Ovary (tissue), 9 donors: Measurements from ENCODE around the gene AGMO. TPM values are rescaled to one million over a fixed set of nuclear protein-coding genes. Genes with fewer than 3 reads are reported as not detected.

ENCODE experiments used
- DNase-seq, 5 donors: peaks; one replicate each; pipeline ENCODE4 v3.0.0-alpha.2; 2019 to 2020
- H3K27ac ChIP-seq, 2 donors: fragments of 200-600 bp; one replicate each; pipeline versions ENCODE4 v1.5.1 to v1.8.0; 2019 to 2022
- H3K27me3 ChIP-seq: fragments of 200-600 bp; one replicate; pipeline ENCODE4 v1.8.0; 2022
- H3K36me3 ChIP-seq: fragments of 200-600 bp; sonication (generic); one replicate; pipeline ENCODE4 v1.5.1; 2019
- H3K4me1 ChIP-seq: one replicate; pipeline ENCODE4 v1.8.1; 2013; ENCODE audit warnings: mild to moderate bottlenecking, moderate library complexity; ENCODE audit not compliant: insufficient read depth
- H3K4me3 ChIP-seq: fragments of 200-600 bp; sonication (generic); one replicate; pipeline ENCODE4 v1.5.1; 2017
- H3K9me3 ChIP-seq, 2 donors: fragments of 200-600 bp in 1 of 2; sonication (generic) in 1 of 2; one replicate each; pipeline versions ENCODE4 v1.5.1 to v1.8.1; 2013 to 2019; ENCODE audit warnings: mild to moderate bottlenecking in 1 of 2, moderate library complexity in 1 of 2
- CTCF ChIP-seq, 3 donors: fragments of 450-650 bp in 2 of 3; fragments of 200-600 bp in 1 of 3; IDR thresholded peaks; one replicate each; pipeline versions ENCODE4 v1.5.1 to v1.8.0; 2016 to 2022; ENCODE audit warnings: antibody characterized with exemption in 3 of 3, mild to moderate bottlenecking in 1 of 3
- EP300 ChIP-seq: sonication (generic); formaldehyde crosslinking; IDR thresholded peaks from one replicate; pipeline ENCODE4 v1.6.1; 2017; ENCODE audit warnings: antibody characterized with exemption
- POLR2A ChIP-seq: fragments of 450-650 bp; IDR thresholded peaks from one replicate; pipeline ENCODE4 v1.6.1; 2017; ENCODE audit warnings: antibody characterized with exemption, mild to moderate bottlenecking, moderate library complexity
- WGBS, 3 donors: extraction: QIAGEN DNeasy Blood & Tissue Kit in 1 of 3; methylation state at CpG; one replicate each; pipeline versions ENCODE4 v1.1.5 to v1.1.7; 2013 to 2017; 5-methylcytosine and 5-hydroxymethylcytosine counted together
- intact Hi-C, 4 donors: fragments of 100-400 bp; cut with DNase I; formaldehyde crosslinking; loops; one replicate each; pipeline versions ENCODE4 v1.11.0 to v1.15.1; 2022 to 2023
- polyA plus RNA-seq, 2 donors: library from polyadenylated mRNA; stranded (reverse); fragments of 200-250 nt in 1 of 2; fragments of 350-450 nt in 1 of 2; fragmentation: Illumina TruSeq in 1 of 2; extraction: RNeasy Lipid Tissue Mini Kit (QIAGEN cat#74804) in 1 of 2; gene quantifications; one replicate each; pipeline ENCODE4 v1.2.3, GENCODE V29; 2013 to 2014
- total RNA-seq, 7 donors: library from RNA; depleted of rRNA in 2 of 7; stranded (reverse); fragments of >200 nt in 2 of 7; fragmentation: NEBNext Ultra II Directional in 3 of 7; extraction: Animal tissue kit (Norgen Biotek cat#: 25700) in 3 of 7; gene quantifications; one replicate each; pipeline versions ENCODE4 v1.1.0 to v1.2.4, GENCODE V29; 2016 to 2023
- donor health status: DM: no; HTN: no; CAD: no; lungs with moderate emphysema.
- donor health status: DM: no; HTN: no; CAD: no.
- donor health status: Bipolar disorder and iron deficiency.
- donor health status: DM: yes; HTN: yes; CAD: no.
- donor health status: DM: no; HTN: no; CAD: no.
- donor health status: DM: yes; HTN: yes; CAD: no.

Gene AGMO
- total and polyA plus RNA-seq, 9 donors, result 0.15 to 0.44 (median 0.33) TPM; not detected in 4

- no peaks in the 10 kb centered on the region for H3K4me1 ChIP-seq
- no peak overlapping the region for H3K27ac ChIP-seq
- H3K9me3 ChIP-seq, result no peaks in the 10 kb centered on the region
- H3K4me3 ChIP-seq, result no peak overlapping the region
- no peak for DNase-seq
- no peaks in the 10 kb centered on the region for H3K36me3 ChIP-seq
- intact Hi-C loops, result no loop called here
- TF ChIP-seq POLR2A, result no peak
- no peak for TF ChIP-seq EP300
- no peak for TF ChIP-seq CTCF (IDR thresholded peaks at IDR 0.05)
- no peaks in the 10 kb centered on the region for H3K27me3 ChIP-seq
- WGBS, 3 donors, result 89 to 100% (median 93%) methylated on average over 1 of the region's 1 CpG
These were observed 21.0 kb upstream of the AGMO start for GRCh38 chr7:15582773-15583172.

- no peak for TF ChIP-seq POLR2A
- TF ChIP-seq CTCF (IDR thresholded peaks at IDR 0.05), result no peak
- TF ChIP-seq EP300, result no peak
- 48 to 51% (median 51%) methylated on average over 3 of the region's 3 CpGs for WGBS, 3 donors
These were observed 19.6 kb upstream of the AGMO start for GRCh38 chr7:15581352-15581951.

GRCh38 chr7:15580604-15581351, 19.0 kb upstream of the AGMO start:
- no peak for DNase-seq
- Histone ChIP-seq H3K27ac (no peak overlapping the region), H3K4me1 (no peaks in the 10 kb centered on the region), H3K27me3 (no peaks in the 10 kb centered on the region), H3K36me3 (no peaks in the 10 kb centered on the region), H3K9me3 (no peaks in the 10 kb centered on the region), H3K4me3 (no peak overlapping the region)
- TF ChIP-seq EP300 (no peak), POLR2A (no peak), CTCF (IDR thresholded peaks at IDR 0.05) (no peak)
- intact Hi-C loops, result no loop called here
- 62 to 80% (median 69%) methylated on average over 3 of the region's 3 CpGs for WGBS, 3 donors

More at GRCh38 chr7:15581352-15581951, 19.6 kb upstream of the AGMO start:
- intact Hi-C loops, result no loop called here
- H3K4me3 ChIP-seq, result no peak overlapping the region
- DNase-seq, result no peak
- H3K27me3 ChIP-seq, result no peaks in the 10 kb centered on the region
- H3K36me3 ChIP-seq, result no peaks in the 10 kb centered on the region
- no peaks in the 10 kb centered on the region for H3K9me3 ChIP-seq
- H3K4me1 ChIP-seq, result no peaks in the 10 kb centered on the region
- no peak overlapping the region for H3K27ac ChIP-seq

GRCh38 chr7:15577600-15577999, 15.8 kb upstream of the AGMO start:
- no peak overlapping the region for H3K4me3 ChIP-seq
- no peak overlapping the region for H3K27ac ChIP-seq
- intact Hi-C loops, result no loop called here
- H3K36me3 ChIP-seq, result no peaks in the 10 kb centered on the region
- TF ChIP-seq CTCF (IDR thresholded peaks at IDR 0.05), result no peak
- no peak for TF ChIP-seq EP300
- no peak for TF ChIP-seq POLR2A
- no peak for DNase-seq
- 92 to 97% (median 95%) methylated on average over 2 of the region's 2 CpGs for WGBS, 3 donors
- H3K27me3 ChIP-seq, result no peaks in the 10 kb centered on the region
- no peaks in the 10 kb centered on the region for H3K4me1 ChIP-seq
- H3K9me3 ChIP-seq, result no peaks in the 10 kb centered on the region
